Measurements from ENCODE around the gene HOXC6.

DNA sequence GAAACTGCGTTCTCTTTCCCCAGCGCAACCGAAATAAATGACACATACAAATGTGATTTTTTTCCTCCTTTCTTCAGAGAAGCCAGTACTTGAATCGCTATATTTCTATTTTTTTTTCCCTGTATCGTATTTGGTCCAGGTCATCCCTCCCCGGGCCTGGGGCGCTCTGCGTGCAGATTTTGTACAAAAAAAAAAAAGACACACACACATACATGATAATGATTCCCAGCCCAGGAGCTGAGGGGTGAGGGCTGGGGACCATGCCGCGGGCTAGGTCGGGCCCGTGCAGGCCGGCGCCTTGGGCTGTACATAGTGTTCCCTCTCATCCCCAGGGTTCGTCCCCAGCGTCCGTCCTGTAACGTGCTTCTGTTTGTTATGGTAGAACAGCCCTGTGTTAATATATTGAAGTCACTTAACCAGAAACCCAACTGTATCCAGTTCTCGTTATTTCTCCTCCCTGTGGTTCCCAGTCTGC lies 25.3 kb upstream of the HOXC6 start:
- TF ChIP-seq DNMT1 (IDR thresholded peaks at IDR 0.05) (no peak), HCFC1 (IDR thresholded peaks at IDR 0.05; ENCODE audit: low read depth, low read length) (no peak), FOXK2 (conservative IDR thresholded peaks at IDR 0.05 in 1 of 2, IDR thresholded peaks at IDR 0.05 in 1 of 2; ENCODE audit: low read depth in 2 of 2) (no peak)
